Measurements from ENCODE around the gene FPR3.

FPR3 gene

DNA sequence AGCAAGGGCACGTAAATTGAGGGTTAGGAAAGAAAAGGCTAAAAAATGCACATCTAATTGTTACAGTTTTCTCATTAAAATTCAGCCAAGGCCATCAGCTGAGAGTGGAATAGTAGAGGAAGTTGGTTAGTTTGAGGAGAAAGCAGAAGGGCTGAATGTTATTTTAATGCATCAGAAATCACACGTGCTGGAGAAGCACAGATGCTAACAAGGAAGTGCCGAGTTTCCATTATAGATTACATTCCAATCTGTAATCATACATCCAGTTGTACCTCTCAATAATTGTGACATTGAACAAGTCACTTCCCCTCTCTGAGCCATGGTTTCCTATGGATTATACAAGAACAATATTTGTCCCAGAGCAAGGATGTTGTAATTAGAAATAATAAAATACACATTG is 25.1 kb downstream of the FPR3 start:
- TF ChIP-seq, protein P1, sequence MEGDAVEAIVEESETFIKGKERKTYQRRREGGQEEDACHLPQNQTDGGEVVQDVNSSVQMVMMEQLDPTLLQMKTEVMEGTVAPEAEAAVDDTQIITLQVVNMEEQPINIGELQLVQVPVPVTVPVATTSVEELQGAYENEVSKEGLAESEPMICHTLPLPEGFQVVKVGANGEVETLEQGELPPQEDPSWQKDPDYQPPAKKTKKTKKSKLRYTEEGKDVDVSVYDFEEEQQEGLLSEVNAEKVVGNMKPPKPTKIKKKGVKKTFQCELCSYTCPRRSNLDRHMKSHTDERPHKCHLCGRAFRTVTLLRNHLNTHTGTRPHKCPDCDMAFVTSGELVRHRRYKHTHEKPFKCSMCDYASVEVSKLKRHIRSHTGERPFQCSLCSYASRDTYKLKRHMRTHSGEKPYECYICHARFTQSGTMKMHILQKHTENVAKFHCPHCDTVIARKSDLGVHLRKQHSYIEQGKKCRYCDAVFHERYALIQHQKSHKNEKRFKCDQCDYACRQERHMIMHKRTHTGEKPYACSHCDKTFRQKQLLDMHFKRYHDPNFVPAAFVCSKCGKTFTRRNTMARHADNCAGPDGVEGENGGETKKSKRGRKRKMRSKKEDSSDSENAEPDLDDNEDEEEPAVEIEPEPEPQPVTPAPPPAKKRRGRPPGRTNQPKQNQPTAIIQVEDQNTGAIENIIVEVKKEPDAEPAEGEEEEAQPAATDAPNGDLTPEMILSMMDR (IDR thresholded peaks at IDR 0.05; ENCODE audit: low read depth, low read length) = no peak
- TF ChIP-seq EZH2phosphoT487 (IDR thresholded peaks at IDR 0.05; ENCODE audit: low read depth) = no peak
- Histone ChIP-seq H4K20me1 (ENCODE audit: insufficient read depth, low read length) (no peaks in the 10 kb centered on the region), H3K36me3 (replicated peaks; ENCODE audit: low read depth, low read length) (peaks cover 5% of the 10 kb centered on the region), H3K79me2 (ENCODE audit: low read length) (no peaks in the 10 kb centered on the region), H3K4me1 (ENCODE audit: low read length) (peaks cover 28% of the 10 kb centered on the region), H2AFZ (ENCODE audit: low read depth, low read length) (no peak overlapping the region), H3K9me3 (ENCODE audit: insufficient read depth, low read length) (no peaks in the 10 kb centered on the region), H3K4me3 (ENCODE audit: low read length) (no peak overlapping the region), H3K27ac (ENCODE audit: low read length) (no peak overlapping the region), H3K27me3 (ENCODE audit: low read depth, low read length) (no peaks in the 10 kb centered on the region), H3K9ac (ENCODE audit: low read length) (no peak overlapping the region), H3K4me2 (ENCODE audit: low read length) (no peak overlapping the region)

DNA sequence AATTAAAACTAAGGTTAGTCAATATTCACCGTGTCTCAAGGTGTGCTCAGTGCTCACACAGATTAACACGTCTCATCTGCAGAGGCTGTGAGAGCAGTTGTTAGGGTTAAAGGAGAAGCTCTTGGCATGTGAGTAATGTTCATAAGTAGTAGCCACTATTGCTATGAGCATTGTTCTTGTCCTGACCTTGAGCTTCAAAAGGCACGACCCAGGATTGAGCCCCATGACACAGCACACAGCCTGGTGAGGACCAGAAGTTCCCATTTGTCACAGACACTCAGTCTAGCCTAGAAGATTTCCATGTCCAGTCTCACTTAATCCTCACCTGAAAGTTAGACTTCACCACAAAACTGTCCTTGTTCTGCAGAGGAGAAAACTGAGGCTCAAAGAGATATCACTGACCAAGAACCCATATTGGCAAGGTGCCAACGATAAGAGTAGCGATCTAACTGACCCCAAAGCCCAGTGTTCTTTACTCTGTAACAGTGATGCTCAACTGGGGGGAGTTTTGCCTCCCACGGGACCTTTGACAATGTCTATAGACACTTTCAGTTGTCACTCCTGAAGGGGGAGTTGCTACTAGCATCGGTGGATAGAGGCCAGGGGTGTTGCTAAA is 26.0 kb downstream of the FPR3 start:
- Histone ChIP-seq H2AFZ (ENCODE audit: low read depth, low read length) (no peak overlapping the region), H3K27me3 (ENCODE audit: low read depth, low read length) (no peaks in the 10 kb centered on the region), H3K4me3 (ENCODE audit: low read length) (no peak overlapping the region), H3K79me2 (ENCODE audit: low read length) (no peaks in the 10 kb centered on the region), H4K20me1 (ENCODE audit: insufficient read depth, low read length) (no peaks in the 10 kb centered on the region), H3K4me1 (ENCODE audit: low read length) (peaks cover 34% of the 10 kb centered on the region), H3K36me3 (replicated peaks; ENCODE audit: low read depth, low read length) (peaks cover 5% of the 10 kb centered on the region), H3K9me3 (ENCODE audit: insufficient read depth, low read length) (0 out of 2 replicates have a peak, but pooled peaks cover 6% of the 10 kb centered on the region), H3K4me2 (ENCODE audit: low read length) (no peak overlapping the region), H3K9ac (ENCODE audit: low read length) (no peak overlapping the region), H3K27ac (ENCODE audit: low read length) (no peak overlapping the region)
- TF ChIP-seq EZH2phosphoT487 (IDR thresholded peaks at IDR 0.05; ENCODE audit: low read depth) = no peak
- TF ChIP-seq, protein P1 (IDR thresholded peaks at IDR 0.05; ENCODE audit: low read depth, low read length) = no peak

DNA sequence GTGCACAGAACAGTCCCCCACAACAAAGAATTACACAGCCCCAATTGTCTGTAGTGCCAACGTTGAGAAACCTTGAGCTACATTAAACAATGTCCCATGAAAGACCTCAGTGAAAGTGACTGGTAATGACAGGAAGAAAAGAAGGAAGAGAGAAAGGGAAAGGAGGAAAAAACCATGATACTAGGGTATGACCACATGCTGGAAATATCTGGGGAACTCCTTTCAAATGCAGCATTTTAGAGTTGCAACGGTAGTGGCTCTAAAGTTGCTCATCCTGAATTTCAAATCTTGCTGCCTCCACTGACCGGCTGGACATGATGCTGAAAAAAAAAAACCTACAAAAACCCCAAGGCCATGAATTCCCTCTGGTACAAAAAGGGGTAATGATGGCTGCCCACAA is 26.5 kb downstream of the FPR3 start:
- H3K9ac ChIP-seq (ENCODE audit: low read length) = no peak overlapping the region
- no peak overlapping the region for H3K4me2 ChIP-seq (ENCODE audit: low read length)
- no peak overlapping the region for H2AFZ ChIP-seq (ENCODE audit: low read depth, low read length)
- H3K27ac ChIP-seq (ENCODE audit: low read length) = no peak overlapping the region
- TF ChIP-seq, protein P1 (IDR thresholded peaks at IDR 0.05; ENCODE audit: low read depth, low read length) = no peak
- no peak for TF ChIP-seq EZH2phosphoT487 (IDR thresholded peaks at IDR 0.05; ENCODE audit: low read depth)
- H3K27me3 ChIP-seq (ENCODE audit: low read depth, low read length) = no peaks in the 10 kb centered on the region
- H3K79me2 ChIP-seq (ENCODE audit: low read length) = no peaks in the 10 kb centered on the region
- H3K9me3 ChIP-seq (ENCODE audit: insufficient read depth, low read length) = peaks cover 10% of the 10 kb centered on the region; the same call in 1 of the 2 replicates
- no peak overlapping the region for H3K4me3 ChIP-seq (ENCODE audit: low read length)
- H3K4me1 ChIP-seq (ENCODE audit: low read length) = peaks cover 34% of the 10 kb centered on the region
- peaks cover 6% of the 10 kb centered on the region for H3K36me3 ChIP-seq (replicated peaks; ENCODE audit: low read depth, low read length)
- H4K20me1 ChIP-seq (ENCODE audit: insufficient read depth, low read length) = no peaks in the 10 kb centered on the region

DNA sequence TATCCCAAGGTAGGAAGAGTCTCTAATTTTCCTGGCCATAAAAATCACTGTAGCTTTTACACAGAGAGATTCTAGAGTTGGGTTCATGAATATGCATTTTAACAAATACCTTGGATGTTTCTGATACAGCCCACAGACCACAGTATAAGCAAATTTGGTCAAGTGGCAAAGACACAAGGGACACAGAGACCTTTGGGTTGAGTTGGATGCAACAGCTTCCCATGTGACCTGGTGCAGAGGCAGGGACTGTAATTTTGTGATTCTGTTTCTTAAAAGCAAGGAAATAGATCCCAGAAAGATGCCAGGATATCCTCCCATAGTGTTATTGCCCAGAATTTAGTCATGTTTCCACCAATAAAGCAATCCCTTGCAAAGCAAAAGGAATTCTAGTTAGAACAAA is 27.0 kb downstream of the FPR3 start:
- Histone ChIP-seq H3K27me3 (ENCODE audit: low read depth, low read length) (no peaks in the 10 kb centered on the region), H3K9ac (ENCODE audit: low read length) (no peak overlapping the region), H3K36me3 (replicated peaks; ENCODE audit: low read depth, low read length) (peaks cover 7% of the 10 kb centered on the region), H3K4me1 (ENCODE audit: low read length) (peaks cover 34% of the 10 kb centered on the region), H3K9me3 (ENCODE audit: insufficient read depth, low read length) (peaks cover 14% of the 10 kb centered on the region; the same call in 1 of the 2 replicates), H3K4me2 (ENCODE audit: low read length) (no peak overlapping the region), H2AFZ (ENCODE audit: low read depth, low read length) (no peak overlapping the region), H3K4me3 (ENCODE audit: low read length) (no peak overlapping the region), H3K27ac (ENCODE audit: low read length) (no peak overlapping the region), H4K20me1 (ENCODE audit: insufficient read depth, low read length) (no peaks in the 10 kb centered on the region), H3K79me2 (ENCODE audit: low read length) (no peaks in the 10 kb centered on the region)
- TF ChIP-seq, protein P1 (IDR thresholded peaks at IDR 0.05; ENCODE audit: low read depth, low read length) = no peak
- TF ChIP-seq EZH2phosphoT487 (IDR thresholded peaks at IDR 0.05; ENCODE audit: low read depth) = no peak

Measured in OCI-LY3 (cell line).